Common myeloid progenitor, CD34-positive (primary cell): ENCODE measurements around the gene AKNA.
A peak's percentile ranks its signal among the peaks of the same experiment; 100 is the strongest.

Source experiments
- CTCF ChIA-PET: fragments of 350-600 bp; sonication (Branson Sonifier 250); formaldehyde crosslinking; loops from one replicate; lab custom pipeline; 2021; ENCODE audit warnings: antibody characterized with exemption; lab: Charles Lee
- POLR2A ChIA-PET: fragments of 350-600 bp; sonication (Branson Sonifier 250); formaldehyde crosslinking; loops from one replicate; lab custom pipeline; 2021; ENCODE audit warnings: antibody characterized with exemption; lab: Charles Lee
- DNase-seq, 3 donors: peaks; one replicate each; pipeline versions ENCODE4 v3.0.0 to v3.0.0-alpha.2; 2013
- H3K27ac ChIP-seq, 2 experiments: 1 replicate in 1 of 2; 2 replicates in 1 of 2; pipeline ENCODE4 v1.7.0; 2013; ENCODE audit warnings: inconsistent platforms in 2 of 2, low read length in 2 of 2, mild to moderate bottlenecking in 2 of 2, low read depth in 1 of 2, moderate library complexity in 1 of 2; ENCODE audit not compliant: severe bottlenecking in 2 of 2, insufficient read depth in 1 of 2, poor library complexity in 1 of 2
- H3K27me3 ChIP-seq, 5 experiments: replicated peaks in 2 of 5; 1 replicate in 3 of 5; 2 replicates in 2 of 5; pipeline versions ENCODE4 v1.6.1 to v1.7.0; 2013; ENCODE audit warnings: low read length in 4 of 5, mild to moderate bottlenecking in 2 of 5, moderate library complexity in 2 of 5, inconsistent platforms in 1 of 5; ENCODE audit not compliant: insufficient read depth in 5 of 5, control insufficient read depth in 4 of 5
- H3K36me3 ChIP-seq, 4 experiments: 1 replicate in 2 of 4; 2 replicates in 2 of 4; pipeline versions ENCODE4 v1.6.1 to v1.7.0; 2013; ENCODE audit warnings: low read length in 3 of 4, control low read depth in 1 of 4, mild to moderate bottlenecking in 1 of 4; ENCODE audit not compliant: control insufficient read depth in 4 of 4, insufficient read depth in 4 of 4
- H3K4me1 ChIP-seq, 4 experiments: 1 replicate in 3 of 4; 2 replicates in 1 of 4; pipeline versions ENCODE4 v1.6.1 to v1.7.1; 2013; ENCODE audit warnings: low read length in 3 of 4, mild to moderate bottlenecking in 3 of 4, control low read depth in 1 of 4, inconsistent platforms in 1 of 4, moderate library complexity in 1 of 4; ENCODE audit not compliant: control insufficient read depth in 4 of 4, insufficient read depth in 4 of 4; ENCODE audit errors: control extremely low read depth in 1 of 4
- H3K4me3 ChIP-seq, 7 experiments: 1 replicate in 4 of 7; 2 replicates in 3 of 7; pipeline versions ENCODE4 v1.5.1 to v1.7.0; 2013; ENCODE audit warnings: mild to moderate bottlenecking in 7 of 7, low read length in 6 of 7, moderate library complexity in 6 of 7, inconsistent platforms in 2 of 7, low read depth in 2 of 7, control low read depth in 1 of 7; ENCODE audit not compliant: insufficient read depth in 4 of 7, control insufficient read depth in 1 of 7; ENCODE audit errors: extremely low read depth in 1 of 7
- H3K9me3 ChIP-seq, 5 experiments: 1 replicate in 4 of 5; 2 replicates in 1 of 5; pipeline versions ENCODE4 v1.6.1 to v1.7.1; 2013; ENCODE audit warnings: low read length in 4 of 5, mild to moderate bottlenecking in 2 of 5, inconsistent platforms in 1 of 5, low read depth in 1 of 5, moderate library complexity in 1 of 5; ENCODE audit not compliant: control insufficient read depth in 4 of 5, insufficient read depth in 2 of 5; ENCODE audit errors: control extremely low read depth in 1 of 5
- WGBS: methylation state at CpG from one replicate; pipeline ENCODE4 v1.1.5; 2013; ENCODE audit not compliant: insufficient coverage; 5-methylcytosine and 5-hydroxymethylcytosine counted together

AKNA gene

DNA sequence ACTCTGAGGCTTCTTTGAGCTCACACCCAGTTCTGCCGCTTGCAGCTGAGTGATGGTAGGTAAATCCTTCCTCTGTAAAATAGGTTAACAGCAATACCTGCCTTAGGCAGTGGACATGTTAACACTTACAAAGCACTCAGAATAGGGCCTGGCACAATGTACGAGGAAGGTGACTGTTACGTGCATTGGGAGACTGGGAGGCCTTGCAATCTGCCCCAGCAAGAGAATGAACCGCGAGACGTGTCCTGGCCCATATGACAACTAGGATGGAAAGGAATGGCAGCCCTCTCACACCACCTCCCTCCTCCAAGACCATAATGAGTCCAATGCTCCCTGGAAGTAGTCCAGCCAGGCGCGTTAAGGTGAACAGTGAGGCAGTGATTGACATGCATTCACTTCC lies 23.1 kb upstream of the AKNA start:
- H3K36me3 ChIP-seq: no peaks in the 10 kb centered on the region
- H3K4me1 ChIP-seq: peaks cover 0 to 18% (median 6%) of the 10 kb centered on the region in 4 experiments
- no peak overlapping the region for H3K27ac ChIP-seq
- H3K4me3 ChIP-seq: no peak overlapping the region
- no peaks in the 10 kb centered on the region for H3K9me3 ChIP-seq
- ChIA-PET POLR2A (no interaction called here), CTCF (interaction anchor here (1.0 to 11.4 kb wide), 5 partner anchors 10 to 242 kb away, joined by 3 to 84 read pairs (median 4); no protein-coding TSS in a partner anchor)
- DNase-seq: no peak
- WGBS: 96% methylated on average over 7 of the region's 8 CpGs
- H3K27me3 ChIP-seq: no peaks in the 10 kb centered on the region

DNA sequence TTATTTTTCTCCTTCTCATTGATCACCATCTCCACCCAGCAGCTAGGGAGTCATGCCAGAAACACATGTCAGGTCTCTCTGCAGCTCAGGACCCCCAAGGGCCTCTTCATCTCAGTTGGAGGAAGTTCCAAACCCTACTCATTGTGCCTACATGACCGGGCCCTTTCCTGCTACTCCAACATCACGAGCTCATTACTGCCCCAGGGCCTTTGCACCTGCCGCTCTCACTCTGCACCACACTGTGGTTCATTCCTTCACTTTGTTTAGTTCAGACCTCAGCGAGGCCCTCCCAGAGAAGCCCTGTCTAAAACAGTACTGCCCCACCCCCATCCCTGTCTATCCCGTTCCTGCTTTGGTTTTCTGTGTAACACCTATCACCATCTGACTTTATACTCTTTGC lies 22.1 kb upstream of the AKNA start:
- POLR2A ChIA-PET: no interaction called here
- peaks cover 0 to 18% (median 9%) of the 10 kb centered on the region in 4 experiments for H3K4me1 ChIP-seq
- H3K27ac ChIP-seq: no peak overlapping the region
- 90% methylated on average over 3 of the region's 5 CpGs for WGBS
- DNase-seq: no peak
- no peaks in the 10 kb centered on the region for H3K36me3 ChIP-seq
- no peak overlapping the region for H3K4me3 ChIP-seq
- no peaks in the 10 kb centered on the region for H3K9me3 ChIP-seq
- H3K27me3 ChIP-seq: no peaks in the 10 kb centered on the region
- CTCF ChIA-PET: interaction anchor here (1.0 to 11.4 kb wide), 5 partner anchors 11 to 512 kb away, joined by 3 to 110 read pairs (median 43); no protein-coding TSS in a partner anchor

DNA sequence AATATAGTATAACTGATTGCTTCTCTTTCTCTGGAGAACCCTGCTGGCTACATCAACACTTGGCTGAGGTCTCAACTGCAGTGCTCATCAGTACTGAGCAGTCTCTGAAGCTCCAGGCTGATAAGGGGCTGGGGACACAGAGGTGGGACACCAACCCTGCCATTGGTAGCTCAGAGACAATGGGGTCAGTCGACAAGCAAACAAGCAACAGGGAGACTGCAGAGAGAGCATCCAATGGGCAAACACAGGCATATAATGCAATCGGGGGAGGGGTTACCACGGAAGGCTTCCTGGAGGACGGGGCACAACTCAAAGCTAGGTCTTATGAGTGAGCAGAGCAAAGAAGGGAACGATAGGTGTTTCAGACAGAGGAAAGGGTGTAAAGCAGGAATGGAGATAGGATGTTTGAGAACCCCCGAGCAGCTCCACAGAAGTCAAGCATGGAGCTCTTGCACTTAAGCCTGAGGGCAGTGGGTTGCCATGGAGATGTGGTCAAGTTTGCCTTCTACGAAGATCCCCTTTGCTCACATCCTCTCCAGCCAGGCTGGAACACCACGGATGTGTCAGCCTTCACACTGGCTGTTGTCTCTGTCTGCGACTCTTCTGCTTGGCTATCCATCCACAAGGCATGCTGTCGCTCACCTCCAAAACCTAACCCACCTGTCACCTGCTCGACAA lies 21.5 kb upstream of the AKNA start:
- Histone ChIP-seq H3K36me3 (no peaks in the 10 kb centered on the region), H3K4me3 (no peak overlapping the region), H3K27me3 (no peaks in the 10 kb centered on the region), H3K27ac (no peak overlapping the region), H3K4me1 (peaks cover 0 to 15% (median 9%) of the 10 kb centered on the region in 4 experiments), H3K9me3 (no peaks in the 10 kb centered on the region)
- ChIA-PET POLR2A (interaction anchor here (0.5 kb wide), 1 partner anchor 180 kb away, joined by 4 read pairs; no protein-coding TSS in a partner anchor), CTCF (interaction anchor here (0.6 to 11.4 kb wide), 8 partner anchors 9 to 513 kb away, joined by 3 to 110 read pairs (median 24); partner anchors contain the start of gene WHRN)
- 73% methylated on average over 11 of the region's 11 CpGs for WGBS
- peak in 2 of 3 donors; percentile 70 to 71 for DNase-seq

DNA sequence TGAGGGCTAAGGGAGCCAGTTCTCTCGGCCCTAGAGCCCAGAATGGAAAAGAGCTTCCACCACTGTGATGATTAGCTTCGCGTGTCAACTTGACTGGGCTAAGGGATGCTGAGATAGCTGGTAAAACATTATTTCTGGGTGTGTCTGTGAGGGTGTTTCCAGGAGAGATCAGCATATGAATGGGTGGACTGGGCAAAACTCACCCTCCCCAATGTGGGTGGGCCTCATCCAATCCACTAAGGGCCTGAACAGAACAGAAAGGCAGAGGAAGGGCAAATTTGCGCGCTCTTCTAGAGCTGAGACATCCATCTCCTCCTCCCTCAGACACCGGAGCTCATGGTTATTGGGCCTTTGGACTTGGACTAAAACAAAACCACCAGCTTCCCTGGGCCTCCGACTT lies 20.9 kb upstream of the AKNA start:
- CTCF ChIA-PET: interaction anchor here (0.7 to 11.4 kb wide), 7 partner anchors 9 to 513 kb away, joined by 4 to 110 read pairs (median 43); partner anchors contain the start of gene WHRN
- POLR2A ChIA-PET: interaction anchor here (0.6 kb wide), 1 partner anchor 117 kb away, joined by 3 read pairs; no protein-coding TSS in a partner anchor
- no peak overlapping the region for H3K4me3 ChIP-seq
- no peaks in the 10 kb centered on the region for H3K36me3 ChIP-seq
- H3K27ac ChIP-seq: no peak overlapping the region
- H3K27me3 ChIP-seq: no peaks in the 10 kb centered on the region
- peaks cover 0 to 10% (median 7%) of the 10 kb centered on the region in 4 experiments for H3K4me1 ChIP-seq
- WGBS: 100% methylated on average over 4 of the region's 7 CpGs
- no peak for DNase-seq
- H3K9me3 ChIP-seq: no peaks in the 10 kb centered on the region

DNA sequence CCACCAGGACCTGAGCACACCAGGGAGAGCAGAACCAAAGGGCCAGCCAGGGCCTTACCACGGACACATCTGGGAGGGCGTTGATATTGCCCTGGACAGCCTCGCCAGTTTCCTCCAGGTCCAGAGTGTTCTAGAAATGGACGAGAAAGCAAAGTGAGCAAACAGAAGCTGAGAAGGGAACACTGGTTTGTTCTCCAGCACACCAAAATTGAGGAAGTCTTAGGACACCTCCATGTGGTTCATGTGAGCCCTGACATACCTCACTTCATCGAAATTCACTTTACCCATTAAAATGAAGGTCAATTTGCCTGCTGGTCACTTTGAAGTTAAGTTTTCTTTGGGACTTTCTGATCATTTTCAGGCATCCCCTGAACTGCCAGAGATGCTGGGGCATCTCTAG lies 20.1 kb upstream of the AKNA start:
- no peaks in the 10 kb centered on the region for H3K36me3 ChIP-seq
- no peak overlapping the region for H3K4me3 ChIP-seq
- DNase-seq: no peak
- CTCF ChIA-PET: interaction anchor here (1.1 to 11.4 kb wide), 9 partner anchors 8 to 246 kb away, joined by 5 to 110 read pairs (median 41); partner anchors contain the start of gene WHRN
- no peak overlapping the region for H3K27ac ChIP-seq
- H3K4me1 ChIP-seq: peaks cover 0 to 8% (median 7%) of the 10 kb centered on the region in 4 experiments
- H3K27me3 ChIP-seq: no peaks in the 10 kb centered on the region
- H3K9me3 ChIP-seq: no peaks in the 10 kb centered on the region
- POLR2A ChIA-PET: no interaction called here
- 80% methylated on average over 5 of the region's 5 CpGs for WGBS

DNA sequence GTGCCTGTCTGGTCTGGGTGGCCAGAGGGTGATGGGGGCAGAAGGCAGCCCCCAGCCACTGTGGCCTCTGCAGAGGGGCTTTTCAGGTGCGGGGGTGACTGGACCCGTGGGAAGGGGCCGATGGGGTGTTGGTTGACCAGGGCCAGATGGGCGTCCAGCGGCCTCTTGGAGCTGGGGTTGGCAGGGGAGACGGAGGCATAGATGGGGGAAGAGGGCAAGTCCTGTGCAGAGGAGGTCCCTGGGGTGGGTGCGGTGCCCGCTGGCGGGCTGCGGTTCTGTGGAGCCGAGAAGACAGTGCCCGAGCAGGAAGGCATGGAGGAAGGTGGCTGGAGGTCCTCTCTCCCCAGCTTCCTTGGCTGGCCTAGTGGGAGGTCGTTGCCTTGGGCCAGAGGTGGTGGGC lies 18.7 kb upstream of the AKNA start:
- Histone ChIP-seq H3K4me3 (no peak overlapping the region), H3K9me3 (no peaks in the 10 kb centered on the region), H3K27me3 (no peaks in the 10 kb centered on the region), H3K36me3 (no peaks in the 10 kb centered on the region), H3K27ac (no peak overlapping the region), H3K4me1 (peaks cover 0 to 8% (median 7%) of the 10 kb centered on the region in 4 experiments)
- 95% methylated on average over 12 of the region's 13 CpGs for WGBS
- no peak for DNase-seq
- ChIA-PET CTCF (interaction anchor here (0.9 to 11.4 kb wide), 25 partner anchors 8 to 607 kb away, joined by 3 to 110 read pairs (median 6); partner anchors contain the start of genes AKNA and WHRN), POLR2A (no interaction called here)
